NCI-H1930 (cell line): ENCODE measurements around the gene P2RY13.

ENCODE experiments used
- DNase-seq, 2 experiments: peaks; one replicate each; lab custom pipeline; 2025; lab: John Stamatoyannopoulos, UW

Gene P2RY13

GRCh38 chr3:151293127-151293526 lies 36.2 kb downstream of the P2RY13 start:
- DNase-seq = no peak

- no peak for DNase-seq
These were observed 38.7 kb downstream of the P2RY13 start for GRCh38 chr3:151290673-151291072.

- DNase-seq = no peak
These were observed 39.9 kb downstream of the P2RY13 start for GRCh38 chr3:151289445-151289844.

- DNase-seq = no peak
These were observed 43.4 kb downstream of the P2RY13 start for GRCh38 chr3:151285940-151286339.

GRCh38 chr3:151283907-151284461 lies 45.4 kb downstream of the P2RY13 start:
- DNase-seq = no peak

- no peak for DNase-seq
These were observed 46.0 kb downstream of the P2RY13 start for GRCh38 chr3:151283387-151283786.

- DNase-seq = peak; percentile 10 to 34
These were observed 46.4 kb downstream of the P2RY13 start for GRCh38 chr3:151282921-151283320.

- no peak for DNase-seq
These were observed 47.6 kb downstream of the P2RY13 start for GRCh38 chr3:151281671-151282324.

GRCh38 chr3:151278230-151278629 lies 51.1 kb downstream of the P2RY13 start, which contains the start of gene P2RY14:
TSS of gene P2RY14 (minus strand) at chr3:151278542. CDS start at chr3:151214316, 64,226 bp downstream.
- DNase-seq = no peak

- DNase-seq = no peak
These were observed 52.7 kb downstream of the P2RY13 start for GRCh38 chr3:151276687-151277042.
